Measurements from ENCODE around the gene PPP1R15B. TPM values are rescaled to one million over a fixed set of nuclear protein-coding genes. Genes with fewer than 3 reads are reported as not detected.

Gene PPP1R15B
- total RNA-seq, 1 donor from 2014 or later: 42.1 TPM

- no peaks in the 10 kb centered on the region for H3K27me3 ChIP-seq (ENCODE audit: control insufficient read depth, insufficient read depth, low read length)
- DNase-seq (ENCODE audit: low read depth): no peak
- TF ChIP-seq, protein P1, sequence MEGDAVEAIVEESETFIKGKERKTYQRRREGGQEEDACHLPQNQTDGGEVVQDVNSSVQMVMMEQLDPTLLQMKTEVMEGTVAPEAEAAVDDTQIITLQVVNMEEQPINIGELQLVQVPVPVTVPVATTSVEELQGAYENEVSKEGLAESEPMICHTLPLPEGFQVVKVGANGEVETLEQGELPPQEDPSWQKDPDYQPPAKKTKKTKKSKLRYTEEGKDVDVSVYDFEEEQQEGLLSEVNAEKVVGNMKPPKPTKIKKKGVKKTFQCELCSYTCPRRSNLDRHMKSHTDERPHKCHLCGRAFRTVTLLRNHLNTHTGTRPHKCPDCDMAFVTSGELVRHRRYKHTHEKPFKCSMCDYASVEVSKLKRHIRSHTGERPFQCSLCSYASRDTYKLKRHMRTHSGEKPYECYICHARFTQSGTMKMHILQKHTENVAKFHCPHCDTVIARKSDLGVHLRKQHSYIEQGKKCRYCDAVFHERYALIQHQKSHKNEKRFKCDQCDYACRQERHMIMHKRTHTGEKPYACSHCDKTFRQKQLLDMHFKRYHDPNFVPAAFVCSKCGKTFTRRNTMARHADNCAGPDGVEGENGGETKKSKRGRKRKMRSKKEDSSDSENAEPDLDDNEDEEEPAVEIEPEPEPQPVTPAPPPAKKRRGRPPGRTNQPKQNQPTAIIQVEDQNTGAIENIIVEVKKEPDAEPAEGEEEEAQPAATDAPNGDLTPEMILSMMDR (IDR thresholded peaks at IDR 0.05; ENCODE audit: insufficient read depth, low read length, poor library complexity, severe bottlenecking): no peak
- H3K4me3 ChIP-seq (ENCODE audit: low read depth, low read length): peak overlapping the region; percentile 2
- H3K36me3 ChIP-seq (ENCODE audit: control insufficient read depth, insufficient read depth, low read length): no peaks in the 10 kb centered on the region
Observed at GRCh38 chr1:204406621-204407020, 5.0 kb downstream of the PPP1R15B start.

- Histone ChIP-seq H3K4me3 (ENCODE audit: low read depth, low read length) (no peak overlapping the region), H3K36me3 (ENCODE audit: control insufficient read depth, insufficient read depth, low read length) (no peaks in the 10 kb centered on the region), H3K27me3 (ENCODE audit: control insufficient read depth, insufficient read depth, low read length) (no peaks in the 10 kb centered on the region)
- TF ChIP-seq, protein P1 (IDR thresholded peaks at IDR 0.05; ENCODE audit: insufficient read depth, low read length, poor library complexity, severe bottlenecking): no peak
- no peak for DNase-seq (ENCODE audit: low read depth)
Observed at GRCh38 chr1:204405988-204406387, 5.6 kb downstream of the PPP1R15B start.

- TF ChIP-seq, protein P1 (IDR thresholded peaks at IDR 0.05; ENCODE audit: insufficient read depth, low read length, poor library complexity, severe bottlenecking): no peak
- no peak for DNase-seq (ENCODE audit: low read depth)
- Histone ChIP-seq H3K27me3 (ENCODE audit: control insufficient read depth, insufficient read depth, low read length) (no peaks in the 10 kb centered on the region), H3K36me3 (ENCODE audit: control insufficient read depth, insufficient read depth, low read length) (no peaks in the 10 kb centered on the region), H3K4me3 (ENCODE audit: low read depth, low read length) (no peak overlapping the region)
Observed at GRCh38 chr1:204404629-204405028, 7.0 kb downstream of the PPP1R15B start.

GRCh38 chr1:204402391-204402790, 9.2 kb downstream of the PPP1R15B start:
- DNase-seq (ENCODE audit: low read depth): no peak
- Histone ChIP-seq H3K27me3 (ENCODE audit: control insufficient read depth, insufficient read depth, low read length) (no peaks in the 10 kb centered on the region), H3K4me3 (ENCODE audit: low read depth, low read length) (no peak overlapping the region), H3K36me3 (ENCODE audit: control insufficient read depth, insufficient read depth, low read length) (no peaks in the 10 kb centered on the region)
- TF ChIP-seq, protein P1 (IDR thresholded peaks at IDR 0.05; ENCODE audit: insufficient read depth, low read length, poor library complexity, severe bottlenecking): no peak

- no peak for DNase-seq (ENCODE audit: low read depth)
- no peaks in the 10 kb centered on the region for H3K36me3 ChIP-seq (ENCODE audit: control insufficient read depth, insufficient read depth, low read length)
- TF ChIP-seq, protein P1 (IDR thresholded peaks at IDR 0.05; ENCODE audit: insufficient read depth, low read length, poor library complexity, severe bottlenecking): no peak
- H3K4me3 ChIP-seq (ENCODE audit: low read depth, low read length): no peak overlapping the region
- H3K27me3 ChIP-seq (ENCODE audit: control insufficient read depth, insufficient read depth, low read length): no peaks in the 10 kb centered on the region
Observed at GRCh38 chr1:204401730-204402129, 9.9 kb downstream of the PPP1R15B start.

DNA sequence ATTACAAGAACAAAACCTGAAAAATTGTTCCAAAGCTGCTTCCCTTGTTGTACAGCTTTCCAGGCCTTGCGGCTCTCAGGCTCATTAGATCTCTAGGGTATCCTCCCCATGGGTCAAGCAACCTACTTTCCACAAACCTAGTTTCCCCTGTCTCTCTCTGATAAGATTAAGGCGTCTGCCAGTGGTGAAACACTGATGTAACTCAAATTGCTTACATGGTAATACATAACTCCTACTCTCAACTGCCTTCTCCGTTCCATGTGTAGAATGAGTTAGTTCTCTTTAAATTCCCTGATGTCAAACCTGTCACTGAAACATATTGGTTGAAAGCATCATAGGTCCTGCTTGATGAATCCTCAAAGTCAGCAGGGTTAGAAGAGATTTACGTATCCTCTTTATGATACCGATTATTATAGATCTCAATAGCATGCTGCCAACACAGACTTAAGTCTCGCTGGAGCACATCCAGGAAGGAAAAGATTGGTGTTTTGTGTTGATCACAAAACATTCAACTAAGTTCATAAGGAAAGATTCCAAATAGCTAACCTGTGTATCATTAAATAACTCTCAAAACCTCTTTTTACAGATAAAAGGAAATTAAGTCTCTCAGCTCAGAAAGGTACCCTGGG, 10.6 kb downstream of the PPP1R15B start:
- Histone ChIP-seq H3K4me3 (ENCODE audit: low read depth, low read length) (no peak overlapping the region), H3K36me3 (ENCODE audit: control insufficient read depth, insufficient read depth, low read length) (no peaks in the 10 kb centered on the region), H3K27me3 (ENCODE audit: control insufficient read depth, insufficient read depth, low read length) (no peaks in the 10 kb centered on the region)
- no peak for DNase-seq (ENCODE audit: low read depth)
- TF ChIP-seq, protein P1 (IDR thresholded peaks at IDR 0.05; ENCODE audit: insufficient read depth, low read length, poor library complexity, severe bottlenecking): no peak
